Middle frontal gyrus (tissue), 1 donor: ENCODE results near the gene GABBR1.

ENCODE experiments used
- DNase-seq: peaks from one replicate; pipeline ENCODE4 v3.0.0-alpha.2; 2015; ENCODE audit warnings: low spot score; ENCODE audit errors: extremely low spot score

The GABBR1 gene

GRCh38 chr6:29653452-29654038 is 20.6 kb upstream of the GABBR1 start:
- DNase-seq, result peak; percentile 46

DNA sequence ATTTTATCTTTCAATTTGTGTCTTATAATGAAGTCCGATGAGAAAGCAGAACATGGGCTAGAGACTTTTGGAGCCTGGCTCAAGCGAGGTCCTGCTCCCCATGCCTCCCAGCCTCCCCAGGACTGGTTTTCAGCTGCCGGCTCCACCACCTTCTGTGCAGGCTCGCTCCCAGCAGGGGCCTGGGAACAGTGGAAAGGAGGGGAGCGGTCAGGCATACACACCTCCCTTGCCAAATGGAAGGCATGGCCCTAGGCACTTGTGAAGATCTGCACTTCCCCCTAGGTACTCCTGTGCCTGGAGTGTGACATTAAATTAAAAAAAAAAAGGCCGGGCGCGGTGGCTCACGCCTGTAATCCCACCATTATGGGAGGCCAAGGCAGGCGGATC is 19.2 kb upstream of the GABBR1 start:
- DNase-seq, result no peak

- no peak for DNase-seq
Observed at GRCh38 chr6:29651413-29652197, 18.6 kb upstream of the GABBR1 start.

DNA sequence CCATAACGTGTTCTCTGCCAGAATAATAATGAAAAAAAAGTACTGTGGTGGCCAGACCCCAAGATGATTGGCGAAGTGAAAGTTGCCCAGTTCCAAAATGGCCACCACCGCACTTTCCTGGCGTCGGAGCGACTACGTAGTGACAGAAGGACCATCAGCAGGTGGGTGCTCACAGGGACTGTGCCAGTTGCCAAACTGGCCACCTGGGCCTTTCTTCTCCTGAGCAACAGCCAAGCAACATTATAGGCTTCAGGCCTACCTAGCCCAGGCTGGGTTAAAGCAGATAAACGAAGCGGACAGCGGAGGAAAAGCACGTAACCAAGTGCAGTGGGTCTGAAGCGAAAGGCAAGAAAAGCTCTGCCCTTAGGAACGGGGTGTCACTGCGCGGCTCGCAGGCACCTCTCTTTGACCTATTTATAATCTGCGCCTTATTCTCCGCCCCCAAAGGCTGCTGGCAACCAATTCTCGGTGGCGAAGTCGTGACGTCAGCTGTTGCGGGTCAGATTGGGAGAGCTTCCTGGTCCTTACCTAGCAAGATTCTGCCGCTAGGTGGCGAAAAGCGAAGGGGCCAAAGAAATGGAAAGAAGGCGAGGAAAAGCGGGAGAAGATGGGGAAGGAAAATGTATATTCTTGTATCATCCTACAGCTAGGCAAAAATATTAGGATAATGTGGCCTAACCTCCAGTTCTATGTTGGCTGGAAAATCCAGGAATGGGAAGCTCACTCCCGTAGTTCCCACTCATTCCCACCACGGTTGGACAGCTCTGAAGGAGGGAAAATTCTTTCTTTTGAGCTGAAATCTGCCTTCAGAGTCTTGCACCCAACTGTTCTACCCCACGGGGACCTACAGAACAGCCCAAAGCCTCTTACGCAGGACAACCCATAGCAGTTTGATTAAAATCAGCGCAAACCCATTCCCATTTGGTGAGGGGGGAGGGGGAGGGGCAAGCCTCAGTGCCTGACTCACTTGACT is 17.0 kb upstream of the GABBR1 start:
- peak; percentile 99 for DNase-seq

GRCh38 chr6:29647927-29648642 is 15.1 kb upstream of the GABBR1 start:
- no peak for DNase-seq

DNA sequence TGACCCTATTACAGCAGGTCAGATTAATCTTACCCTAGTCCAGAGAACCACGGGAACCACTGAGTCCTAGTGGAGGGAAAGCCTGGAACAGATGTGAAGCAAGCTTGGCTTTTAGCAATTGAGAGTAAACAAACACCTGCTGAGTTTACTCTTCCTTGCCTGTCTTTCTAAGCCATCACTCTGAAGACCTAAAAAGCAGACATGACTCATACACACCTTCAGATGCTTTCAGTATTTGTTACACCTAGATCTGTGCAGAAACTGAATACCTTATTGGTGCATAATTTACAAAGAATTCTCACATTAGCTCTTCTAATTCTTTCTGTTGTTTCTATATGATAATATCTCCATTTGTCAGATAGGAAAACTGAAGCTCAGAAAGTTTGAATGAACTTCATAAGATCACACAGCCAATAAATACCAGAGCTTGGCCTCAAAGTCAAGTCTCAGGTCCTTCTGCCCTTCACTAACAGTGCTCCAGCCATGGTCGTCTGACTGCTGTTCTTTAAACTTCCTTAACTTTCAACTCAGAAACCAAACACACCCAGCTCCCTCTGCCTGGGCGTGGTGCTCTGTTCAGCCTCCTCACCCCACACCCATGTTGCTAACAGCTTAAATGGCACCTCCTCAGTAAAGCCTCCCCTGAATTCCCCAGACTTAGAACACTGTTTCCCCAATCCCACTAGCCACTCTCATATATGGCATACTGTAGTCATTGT is 8.6 kb upstream of the GABBR1 start:
- no peak for DNase-seq

- DNase-seq, result no peak
Observed at GRCh38 chr6:29637247-29637646, 4.3 kb upstream of the GABBR1 start.

DNA sequence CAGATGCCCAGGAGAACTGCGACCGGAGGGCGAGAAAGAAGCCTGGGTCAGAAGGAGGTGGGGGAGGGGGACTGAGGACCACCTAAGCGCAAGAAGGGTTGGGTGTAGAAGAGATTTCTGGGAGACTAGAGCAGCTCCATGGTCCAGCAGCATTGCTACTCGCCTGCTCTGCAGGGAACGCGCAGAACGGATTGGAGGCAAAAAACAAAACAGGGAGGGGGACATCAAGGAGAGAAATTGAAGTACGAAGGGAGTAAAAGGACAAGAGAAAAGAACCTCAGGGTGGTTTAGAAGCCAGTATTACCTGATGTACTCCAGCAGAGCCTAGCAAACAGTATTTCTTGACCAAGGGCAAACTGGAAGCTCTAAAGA is 537 bp upstream of the GABBR1 start:
- peak; percentile 39 for DNase-seq

DNA sequence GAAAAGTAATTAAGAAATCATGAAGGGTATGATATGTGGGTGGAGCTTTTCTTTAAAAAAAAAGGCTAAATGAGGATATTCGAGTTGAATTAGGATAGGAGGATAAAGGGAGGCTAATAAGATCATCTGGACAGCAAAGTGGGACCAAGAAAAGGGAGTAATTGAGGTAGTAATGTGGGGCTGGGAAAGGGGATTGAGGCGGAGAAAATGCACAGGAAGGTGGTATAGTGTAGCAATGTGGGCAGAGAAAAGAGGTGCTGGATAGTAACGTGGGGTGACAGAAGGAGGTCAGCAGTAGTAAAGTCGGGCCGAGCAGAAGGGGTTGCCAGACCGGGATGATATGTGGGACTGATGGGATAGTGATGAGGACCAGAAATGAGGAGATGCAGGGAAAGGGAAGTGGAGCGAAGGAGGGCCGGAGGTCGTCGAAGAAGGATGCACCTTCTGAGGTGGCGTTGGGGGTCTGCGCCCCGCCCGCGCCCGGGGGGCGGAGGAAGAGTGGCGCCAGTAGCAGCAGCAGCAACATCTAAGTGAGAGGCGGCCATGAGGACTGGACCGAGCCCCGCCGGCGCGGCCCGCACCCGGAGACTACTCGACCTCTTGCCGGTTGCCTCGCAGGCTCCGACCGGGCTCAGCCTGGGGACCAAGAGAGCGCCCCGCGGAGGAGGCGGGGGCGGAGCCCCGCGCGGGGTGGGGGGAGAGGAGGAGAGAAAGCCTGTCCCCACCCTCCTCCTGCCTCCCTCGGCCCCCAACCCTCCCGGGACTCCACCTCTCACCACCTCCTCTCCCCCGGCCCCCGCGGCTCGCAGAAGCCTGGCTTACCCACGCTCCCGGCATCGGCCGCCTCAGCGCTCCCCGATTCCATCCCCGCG is 887 bp downstream of the GABBR1 start:
- no peak for DNase-seq

DNA sequence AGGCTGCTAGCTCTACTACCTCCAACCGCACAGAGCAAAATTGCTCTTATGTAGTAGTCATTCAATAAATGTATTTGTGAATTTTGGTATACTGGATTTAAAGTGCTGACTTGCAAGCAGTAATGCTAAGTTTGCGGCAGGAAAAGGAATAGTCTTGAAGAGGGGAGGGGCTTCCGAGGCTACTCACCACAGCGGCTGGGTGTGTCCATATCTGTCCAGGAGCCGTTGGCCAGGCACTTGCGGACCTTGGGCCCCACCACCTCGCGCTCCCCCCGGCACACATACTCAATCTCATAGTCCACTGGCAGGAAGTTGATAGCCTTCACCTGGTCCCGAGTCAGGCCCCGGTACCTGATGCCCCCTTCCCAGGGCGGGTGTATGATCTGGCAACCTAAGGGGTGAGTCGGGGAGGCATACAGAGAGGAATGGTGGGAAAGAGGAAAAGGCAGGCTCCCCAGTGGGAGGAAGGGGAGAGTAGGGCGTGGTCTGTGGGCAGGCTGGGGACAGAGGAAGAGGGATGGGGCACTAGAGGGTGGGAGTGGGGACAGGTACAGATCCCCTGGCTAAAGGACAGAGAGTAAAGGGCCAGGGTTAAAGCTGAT is 1.7 kb downstream of the GABBR1 start:
- DNase-seq, result no peak

DNA sequence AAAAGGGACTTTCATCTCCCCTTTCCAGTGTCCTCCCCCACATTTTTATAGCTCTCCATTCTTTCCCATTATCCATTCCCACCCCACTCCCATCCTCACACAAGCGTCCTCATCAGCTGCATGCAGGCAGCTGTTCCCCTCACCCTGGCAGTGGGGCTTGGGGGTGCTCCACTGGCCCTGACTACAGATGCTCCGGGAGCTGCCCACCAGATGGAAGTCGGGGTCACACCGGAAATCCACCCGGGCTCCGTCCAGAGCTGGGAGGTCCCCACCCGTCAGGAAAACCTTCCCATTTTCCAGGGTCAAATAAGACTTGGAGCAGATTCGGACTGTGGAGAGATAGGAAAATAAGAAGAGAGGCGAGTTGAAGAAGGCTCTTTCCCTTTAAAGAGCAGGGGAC is 2.7 kb downstream of the GABBR1 start:
- DNase-seq, result no peak

DNA sequence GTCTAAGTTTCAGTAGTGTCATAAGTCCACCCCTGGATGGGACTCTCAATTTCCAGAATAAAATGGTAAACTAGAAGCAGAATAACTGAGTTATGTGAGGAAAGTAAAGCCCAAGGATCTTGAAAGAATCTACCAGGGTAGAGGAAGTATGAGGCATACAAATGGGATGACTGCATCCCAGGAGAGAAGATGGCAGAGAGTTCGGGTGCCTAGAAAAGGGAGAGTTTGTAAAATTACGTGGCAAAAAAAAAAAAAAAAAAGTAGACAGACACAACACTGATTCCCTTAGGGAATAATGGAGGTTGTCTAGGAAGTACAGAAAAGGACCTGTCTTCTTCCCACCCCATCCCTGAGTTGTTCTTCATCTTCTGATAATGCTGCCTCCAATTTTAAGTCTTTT is 3.4 kb downstream of the GABBR1 start:
- DNase-seq, result no peak

- peak; percentile 56 for DNase-seq
Observed at GRCh38 chr6:29628419-29629281, 4.3 kb downstream of the GABBR1 start.

GRCh38 chr6:29627755-29628418 is 5.1 kb downstream of the GABBR1 start:
- no peak for DNase-seq

- DNase-seq, result no peak
Observed at GRCh38 chr6:29626948-29627754, 5.8 kb downstream of the GABBR1 start.

DNA sequence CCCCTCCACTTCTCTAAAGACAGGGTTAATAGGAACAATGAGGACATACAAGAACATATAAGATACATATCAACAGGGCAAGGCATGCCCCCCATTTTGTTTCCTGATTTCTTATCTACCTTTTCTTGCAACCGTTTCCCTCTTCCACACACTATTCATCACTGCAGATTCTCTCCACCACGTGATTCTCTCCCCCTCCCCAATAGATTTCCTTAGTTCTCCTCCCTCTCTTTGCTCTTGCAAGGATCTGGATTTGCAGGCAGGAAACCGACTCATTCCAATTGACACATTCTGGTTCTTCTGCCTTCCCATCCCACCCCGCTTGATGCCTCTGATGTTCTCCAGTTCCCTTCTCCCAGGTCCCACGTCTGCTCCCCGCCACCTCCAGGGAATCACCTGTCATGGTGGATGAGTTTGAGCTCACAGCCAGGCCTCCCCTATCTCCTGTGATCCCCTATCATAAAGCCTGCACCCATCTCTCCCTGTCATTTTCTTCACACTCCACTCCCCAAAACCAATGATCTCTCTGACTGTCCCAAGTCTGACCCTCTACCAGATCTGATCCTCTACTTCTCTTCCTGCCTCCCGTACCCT is 7.5 kb downstream of the GABBR1 start:
- DNase-seq, result no peak

GRCh38 chr6:29624520-29624961 is 8.4 kb downstream of the GABBR1 start:
- no peak for DNase-seq
